Endothelial cell of umbilical vein (primary cell): ENCODE data around the gene TMEM95. TPM values are rescaled to one million over a fixed set of nuclear protein-coding genes. Genes with fewer than 3 reads are reported as not detected.

ENCODE experiments used
- BruUV-seq: library from RNA; stranded (reverse); fragments of 400-500 nt; replicated peaks from 2 replicates; lab custom pipeline; 2021; lab: Mats Ljungman, UMichigan
- CTCF ChIA-PET: fragments of 300-600, 350-600 bp; sonication (Branson Sonifier 250); formaldehyde crosslinking; loops from one replicate; lab custom pipeline; 2021; ENCODE audit warnings: antibody characterized with exemption, inconsistent platforms; lab: Charles Lee
- POLR2A ChIA-PET: fragments of 300-600, 350-600 bp; sonication (Branson Sonifier 250); formaldehyde crosslinking; loops from one replicate; lab custom pipeline; 2021; ENCODE audit warnings: antibody characterized with exemption, inconsistent platforms; lab: Charles Lee
- DNase-seq: peaks from one replicate; pipeline ENCODE4 v3.0.0-alpha.2; 2011; ENCODE audit warnings: low read depth, low spot score
- FAIRE-seq: peaks from 2 replicates; lab custom pipeline; 2011; peaks lifted over from hg19 to GRCh38; lab: Jason Lieb, UNC
- H2AFZ ChIP-seq: 2 replicates; pipeline ENCODE4 v1.6.0; 2012; ENCODE audit warnings: low read depth, low read length, control low read depth, inconsistent platforms
- H3K27ac ChIP-seq: 2 replicates; pipeline ENCODE4 v1.5.1; 2011; ENCODE audit warnings: low read depth, mild to moderate bottlenecking, control low read depth, low read length, moderate library complexity; ENCODE audit not compliant: insufficient read depth
- H3K27me3 ChIP-seq, 2 experiments: 2 replicates each; pipeline versions ENCODE4 v1.6.0 to v1.6.1; 2011; ENCODE audit warnings: low read length in 2 of 2, mixed read lengths in 1 of 2; ENCODE audit not compliant: control insufficient read depth in 2 of 2, insufficient read depth in 2 of 2
- H3K36me3 ChIP-seq, 2 experiments: 2 replicates in 1 of 2; 3 replicates in 1 of 2; pipeline ENCODE4 v1.5.1; 2011; ENCODE audit warnings: low read length in 2 of 2, mild to moderate bottlenecking in 1 of 2, moderate library complexity in 1 of 2; ENCODE audit not compliant: control insufficient read depth in 2 of 2, insufficient read depth in 2 of 2; ENCODE audit errors: extremely low read depth in 1 of 2
- H3K4me1 ChIP-seq: 3 replicates; pipeline ENCODE4 v1.5.1; 2011; ENCODE audit warnings: mild to moderate bottlenecking, low read length; ENCODE audit not compliant: control insufficient read depth, insufficient read depth; ENCODE audit errors: extremely low read depth
- H3K4me2 ChIP-seq: 2 replicates; pipeline ENCODE4 v1.6.1; 2011; ENCODE audit warnings: low read length, control low read depth, mixed read lengths; ENCODE audit not compliant: insufficient read depth
- H3K4me3 ChIP-seq, 3 experiments: fragments of 200-600 bp in 1 of 3; sonication (generic), shearing (Covaris generic) in 1 of 3; replicated peaks in 1 of 3; 2 replicates each; pipeline ENCODE4 v1.5.1; 2011 to 2016; ENCODE audit warnings: control low read depth in 3 of 3, low read length in 3 of 3, mild to moderate bottlenecking in 2 of 3, inconsistent platforms in 1 of 3, low read depth in 1 of 3, moderate library complexity in 1 of 3; ENCODE audit not compliant: insufficient read depth in 1 of 3
- H3K79me2 ChIP-seq: 2 replicates; pipeline ENCODE4 v1.6.0; 2012; ENCODE audit warnings: low read length, inconsistent platforms; ENCODE audit not compliant: control insufficient read depth, insufficient read depth
- H3K9ac ChIP-seq: replicated peaks from 2 replicates; pipeline ENCODE3; 2011; ENCODE audit warnings: low read length, control low read depth; ENCODE audit not compliant: insufficient read depth; ENCODE audit errors: extremely low read depth
- H3K9me1 ChIP-seq: replicated peaks from 3 replicates; pipeline ENCODE4 v1.6.0; 2011; ENCODE audit warnings: mild to moderate bottlenecking, low read length; ENCODE audit not compliant: control insufficient read depth, insufficient read depth; ENCODE audit errors: extremely low read depth
- H3K9me3 ChIP-seq: replicated peaks from 2 replicates; pipeline ENCODE4 v1.5.1; 2012; ENCODE audit warnings: low read length, inconsistent platforms; ENCODE audit not compliant: control insufficient read depth, insufficient read depth
- H4K20me1 ChIP-seq: replicated peaks from 2 replicates; pipeline ENCODE3; 2011; ENCODE audit warnings: mild to moderate bottlenecking, low read length; ENCODE audit not compliant: control insufficient read depth, insufficient read depth; ENCODE audit errors: extremely low read depth
- EZH2 ChIP-seq: IDR thresholded peaks from 2 replicates; pipeline ENCODE4 v1.6.1; 2012; ENCODE audit warnings: borderline replicate concordance, low read depth, mild to moderate bottlenecking, moderate library complexity, low read length, inconsistent platforms; ENCODE audit not compliant: severe bottlenecking
- FOS ChIP-seq: IDR thresholded peaks from 2 replicates; pipeline ENCODE4 v1.6.1; 2011; ENCODE audit warnings: mild to moderate bottlenecking, low read length, moderate library complexity, borderline replicate concordance; ENCODE audit not compliant: insufficient read depth
- GATA2 ChIP-seq: IDR thresholded peaks from 2 replicates; pipeline ENCODE4 v1.7.0; 2011; ENCODE audit warnings: low read depth, mild to moderate bottlenecking, moderate library complexity, mixed read lengths, low read length; ENCODE audit not compliant: insufficient read length, insufficient read depth
- JUN ChIP-seq: IDR thresholded peaks from 2 replicates; pipeline ENCODE4 v1.6.1; 2011; ENCODE audit warnings: borderline replicate concordance, low read depth; ENCODE audit not compliant: insufficient read length, insufficient read depth
- MYC ChIP-seq: IDR thresholded peaks from one replicate; pipeline ENCODE4 v1.6.1; 2011; ENCODE audit warnings: mild to moderate bottlenecking, low read depth, low read length
- POLR2A ChIP-seq: IDR thresholded peaks from 2 replicates; pipeline ENCODE4 v1.6.1; 2012; ENCODE audit warnings: low read depth, mild to moderate bottlenecking, control low read depth, low read length
- POLR2AphosphoS5 ChIP-seq: IDR thresholded peaks from 2 replicates; pipeline ENCODE4 v1.6.1; 2012; ENCODE audit warnings: low read depth, mild to moderate bottlenecking, control low read depth, low read length, moderate library complexity; ENCODE audit not compliant: insufficient read depth
- dilution Hi-C: fragments of 300-500 bp; cut with MboI; formaldehyde crosslinking; loops from one replicate; pipeline ENCODE4 v1.15.0; 2019; ENCODE audit warnings: low sequenced_read_pairs; ENCODE audit not compliant: extremely low pct_ligation_motif_present
- intact Hi-C: fragments of 100-400 bp; cut with micrococcal nuclease; formaldehyde crosslinking; loops from one replicate; pipeline ENCODE4 v1.10.0; 2022
- polyA plus RNA-seq, 4 experiments: library from polyadenylated mRNA; depleted of rRNA in 3 of 4; stranded (reverse) in 3 of 4; unstranded in 1 of 4; fragments of >200 nt; gene quantifications; 2 replicates each; pipeline versions ENCODE4 v1.2.1 to v1.2.3, GENCODE V29; 2011 to 2012; ENCODE audit warnings: missing spikeins in 1 of 4
- total RNA-seq: library from RNA; stranded (reverse); gene quantifications from 2 replicates; pipeline ENCODE4 v1.2.3, GENCODE V29; 2021
- TF ChIP-seq, protein P1 (sequence below), 2 donors: IDR thresholded peaks; 1 replicate in 1 of 2; 2 replicates in 1 of 2; pipeline ENCODE4 v1.5.1; 2011; ENCODE audit warnings: low read length in 2 of 2, mild to moderate bottlenecking in 2 of 2, moderate library complexity in 2 of 2, control low read depth in 1 of 2, inconsistent platforms in 1 of 2, low read depth in 1 of 2; ENCODE audit not compliant: insufficient read depth in 1 of 2; ENCODE audit errors: extremely low read depth in 1 of 2
- TF ChIP-seq, protein P2 (sequence below): IDR thresholded peaks from 2 replicates; pipeline ENCODE4 v1.6.1; 2011; ENCODE audit not compliant: insufficient read depth, insufficient read length

Gene TMEM95
- total and polyA plus RNA-seq, 2 donors (not counting 3 experiments of a cell fraction or from before 2014, with no cell fraction given), result not detected

DNA sequence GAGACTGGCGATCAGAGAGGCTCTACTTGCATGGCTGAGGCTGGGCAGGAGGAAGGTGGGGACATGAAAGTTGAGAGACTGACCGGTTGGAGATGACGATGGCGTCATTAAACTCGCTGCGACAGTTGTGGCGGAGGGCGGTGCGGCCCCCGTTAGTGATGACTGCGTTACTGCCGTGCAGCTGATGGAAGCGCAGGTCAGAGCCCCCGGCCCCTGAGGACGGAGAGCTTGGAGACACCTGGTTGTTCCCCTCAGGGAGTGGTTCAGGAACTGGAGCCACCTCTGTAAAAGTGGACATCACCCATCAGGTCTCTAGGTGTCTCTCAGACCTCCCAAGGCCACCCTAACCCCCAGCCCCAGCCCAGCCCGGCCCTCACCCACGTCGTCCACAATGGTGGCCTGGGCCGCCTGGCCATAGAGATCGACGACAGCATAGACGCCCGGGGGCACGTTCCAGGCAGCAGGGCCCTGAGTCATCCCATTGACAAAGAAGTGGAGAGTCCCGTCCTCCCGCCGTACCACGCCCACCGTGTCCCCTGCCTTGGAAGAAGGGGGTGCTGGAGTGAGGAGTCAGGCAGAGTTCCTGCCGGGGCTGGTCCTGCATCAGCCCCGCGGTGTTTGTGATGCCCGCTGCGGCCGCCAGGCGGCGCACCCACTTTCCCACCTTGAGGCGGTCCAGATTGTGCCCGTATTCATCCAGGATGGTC lies 31.1 kb upstream of the TMEM95 start:
- intact Hi-C loops (loop anchor here (1.0 kb wide), 2 partner anchors 22 to 237 kb away; partner anchors contain the start of gene SENP3), dilution Hi-C loops (no loop called here)
- DNase-seq, result peak; percentile 32
- ChIA-PET CTCF (interaction anchor here (0.8 to 1.8 kb wide), 6 partner anchors 13 to 237 kb away, joined by 3 to 13 read pairs (median 6); partner anchors contain the start of genes ACAP1, SLC2A4 and TNFSF13), POLR2A (no interaction called here)
- TF ChIP-seq MYC, result no peak
- TF ChIP-seq, protein P1, sequence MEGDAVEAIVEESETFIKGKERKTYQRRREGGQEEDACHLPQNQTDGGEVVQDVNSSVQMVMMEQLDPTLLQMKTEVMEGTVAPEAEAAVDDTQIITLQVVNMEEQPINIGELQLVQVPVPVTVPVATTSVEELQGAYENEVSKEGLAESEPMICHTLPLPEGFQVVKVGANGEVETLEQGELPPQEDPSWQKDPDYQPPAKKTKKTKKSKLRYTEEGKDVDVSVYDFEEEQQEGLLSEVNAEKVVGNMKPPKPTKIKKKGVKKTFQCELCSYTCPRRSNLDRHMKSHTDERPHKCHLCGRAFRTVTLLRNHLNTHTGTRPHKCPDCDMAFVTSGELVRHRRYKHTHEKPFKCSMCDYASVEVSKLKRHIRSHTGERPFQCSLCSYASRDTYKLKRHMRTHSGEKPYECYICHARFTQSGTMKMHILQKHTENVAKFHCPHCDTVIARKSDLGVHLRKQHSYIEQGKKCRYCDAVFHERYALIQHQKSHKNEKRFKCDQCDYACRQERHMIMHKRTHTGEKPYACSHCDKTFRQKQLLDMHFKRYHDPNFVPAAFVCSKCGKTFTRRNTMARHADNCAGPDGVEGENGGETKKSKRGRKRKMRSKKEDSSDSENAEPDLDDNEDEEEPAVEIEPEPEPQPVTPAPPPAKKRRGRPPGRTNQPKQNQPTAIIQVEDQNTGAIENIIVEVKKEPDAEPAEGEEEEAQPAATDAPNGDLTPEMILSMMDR (IDR thresholded peaks at IDR 0.05; ENCODE audit: extremely low read depth in 1 of 2, insufficient read depth in 1 of 2, low read depth in 1 of 2, low read length in 2 of 2), result peak; percentile 91 to 95
- Histone ChIP-seq H3K9me3 (no peaks in the 10 kb centered on the region), H4K20me1 (no peaks in the 10 kb centered on the region), H3K27me3 (no peaks in the 10 kb centered on the region), H3K9me1 (no peaks in the 10 kb centered on the region), H3K27ac (no peak overlapping the region), H3K79me2 (peaks cover 10% of the 10 kb centered on the region), H3K36me3 (peaks cover 10 to 43% of the 10 kb centered on the region in 2 experiments), H3K4me2 (no peak overlapping the region), H2AFZ (no peak overlapping the region), H3K9ac (no peak overlapping the region), H3K4me3 (no peak overlapping the region), H3K4me1 (peaks cover 6% of the 10 kb centered on the region)
- peak; percentile 79 for FAIRE-seq
- TSS peak; percentile 7 for BruUV-seq

DNA sequence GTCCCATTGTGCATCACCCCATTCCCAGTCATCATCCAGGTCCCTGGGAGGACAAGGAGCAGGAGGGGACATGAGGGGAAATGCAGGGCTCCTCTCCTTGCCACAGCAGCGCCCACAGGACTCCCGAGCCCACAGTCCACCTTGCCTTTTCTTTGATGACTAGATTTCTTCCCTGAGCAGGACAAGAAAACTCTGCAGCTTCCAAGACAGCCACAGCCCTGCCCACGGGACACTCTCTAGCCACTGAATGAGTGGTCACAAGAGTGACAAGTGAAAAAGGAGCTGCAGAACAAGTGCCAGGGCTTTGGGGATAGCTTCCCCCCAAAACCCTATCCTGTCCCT lies 30.5 kb upstream of the TMEM95 start:
- no TSS peak for BruUV-seq
- no peaks in the 10 kb centered on the region for H3K27me3 ChIP-seq
- intact Hi-C loops (loop anchor here (1.0 kb wide), 2 partner anchors 22 to 237 kb away; partner anchors contain the start of gene SENP3), dilution Hi-C loops (no loop called here)
- H3K27ac ChIP-seq, result no peak overlapping the region
- POLR2A ChIA-PET, result no interaction called here
- TF ChIP-seq MYC (no peak), POLR2AphosphoS5 (no peak), JUN (no peak), GATA2 (no peak), POLR2A (no peak), FOS (no peak), EZH2 (no peak)
- TF ChIP-seq, protein P1 (IDR thresholded peaks at IDR 0.05; ENCODE audit: extremely low read depth in 1 of 2, insufficient read depth in 1 of 2, low read depth in 1 of 2, low read length in 2 of 2), result no peak
- TF ChIP-seq, protein P2, sequence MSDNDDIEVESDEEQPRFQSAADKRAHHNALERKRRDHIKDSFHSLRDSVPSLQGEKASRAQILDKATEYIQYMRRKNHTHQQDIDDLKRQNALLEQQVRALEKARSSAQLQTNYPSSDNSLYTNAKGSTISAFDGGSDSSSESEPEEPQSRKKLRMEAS, result no peak
- H4K20me1 ChIP-seq, result no peaks in the 10 kb centered on the region
- H3K4me3 ChIP-seq, result no peak overlapping the region
- H2AFZ ChIP-seq, result no peak overlapping the region
- no peak overlapping the region for H3K4me2 ChIP-seq
- peaks cover 10% of the 10 kb centered on the region for H3K79me2 ChIP-seq
- H3K9me1 ChIP-seq, result no peaks in the 10 kb centered on the region
- H3K36me3 ChIP-seq, result peaks cover 10 to 41% of the 10 kb centered on the region in 2 experiments
- FAIRE-seq (no peak), DNase-seq (no peak)
- peaks cover 6% of the 10 kb centered on the region for H3K4me1 ChIP-seq
- H3K9ac ChIP-seq, result no peak overlapping the region
- no peaks in the 10 kb centered on the region for H3K9me3 ChIP-seq
- CTCF ChIA-PET, result interaction anchor here (0.7 to 1.8 kb wide), 11 partner anchors 13 to 279 kb away, joined by 3 to 13 read pairs (median 3); partner anchors contain the start of genes ACAP1, SLC2A4 and TNFSF13
